ENCODE results near the gene OR52E5. TPM values are rescaled to one million over a fixed set of nuclear protein-coding genes. Genes with fewer than 3 reads are reported as not detected.

The OR52E5 gene
- total RNA-seq (2014; rRNA removed; shearing (Covaris generic)), result not detected in 2 replicates

GRCh38 chr11:5892908-5893307 is at the start of gene OR52E5:
TSS of gene OR52E5 (plus strand) at chr11:5893208. CDS start at chr11:5900777, 7,569 bp downstream.
- DNase-seq (ENCODE audit: low spot score), result no peak

- DNase-seq (ENCODE audit: low spot score), result no peak
Observed at GRCh38 chr11:5846701-5847100, 46.3 kb upstream of the OR52E5 start.

GRCh38 chr11:5847711-5848110 is 45.3 kb upstream of the OR52E5 start:
- no peak for DNase-seq (ENCODE audit: low spot score)

DNA sequence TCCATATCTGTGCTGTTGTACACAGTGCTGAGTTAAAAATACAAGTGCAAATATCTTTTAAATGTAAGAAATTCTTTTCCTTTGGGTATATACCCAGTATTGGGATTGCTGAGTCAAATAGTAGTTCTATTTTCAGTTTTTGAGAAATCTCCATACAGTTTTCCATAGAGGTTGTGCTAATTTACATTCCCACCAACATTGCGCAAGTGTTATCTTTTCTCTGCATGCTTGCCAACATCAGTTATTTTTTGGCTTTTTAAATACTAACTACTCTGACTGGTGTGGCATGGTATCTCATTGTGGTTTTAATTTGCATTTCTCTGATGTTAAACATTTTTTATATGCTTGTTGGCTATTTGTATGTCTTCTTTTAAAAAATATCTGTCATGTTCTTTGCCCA is 42.0 kb upstream of the OR52E5 start:
- no peak for DNase-seq (ENCODE audit: low spot score)

- DNase-seq (ENCODE audit: low spot score), result no peak
Observed at GRCh38 chr11:5857590-5857989, 35.4 kb upstream of the OR52E5 start, which contains the start of gene OR52E8. TSS of gene OR52E8 (minus strand) at chr11:5857690. CDS start at chr11:5857690, 0 bp downstream.

DNA sequence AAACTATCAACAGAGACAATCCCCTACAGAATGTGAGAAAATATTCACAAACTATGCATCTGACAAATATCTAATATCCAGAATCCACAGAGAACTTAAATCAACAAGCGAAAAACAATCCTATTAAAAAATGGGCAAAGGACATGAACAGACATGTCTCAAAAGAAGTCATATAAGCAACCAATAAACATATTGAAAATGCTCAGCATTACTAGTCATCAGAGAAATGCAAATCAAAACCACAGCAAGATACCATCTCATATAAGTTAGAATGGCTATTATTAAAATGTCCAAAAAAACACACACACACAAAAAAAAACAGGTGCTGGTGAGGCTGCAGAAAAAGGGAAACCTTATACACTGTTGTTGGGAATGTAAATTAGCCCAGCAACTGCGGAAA is 27.2 kb upstream of the OR52E5 start:
- no peak for DNase-seq (ENCODE audit: low spot score)

GRCh38 chr11:5878564-5878963 is 14.4 kb upstream of the OR52E5 start:
- DNase-seq (ENCODE audit: low spot score), result no peak

- DNase-seq (ENCODE audit: low spot score), result no peak
Observed at GRCh38 chr11:5880329-5880728, 12.7 kb upstream of the OR52E5 start, which contains the start of gene OR52E4. TSS of gene OR52E4 (plus strand) at chr11:5880629. CDS start at chr11:5884293, 3,664 bp downstream.

DNA sequence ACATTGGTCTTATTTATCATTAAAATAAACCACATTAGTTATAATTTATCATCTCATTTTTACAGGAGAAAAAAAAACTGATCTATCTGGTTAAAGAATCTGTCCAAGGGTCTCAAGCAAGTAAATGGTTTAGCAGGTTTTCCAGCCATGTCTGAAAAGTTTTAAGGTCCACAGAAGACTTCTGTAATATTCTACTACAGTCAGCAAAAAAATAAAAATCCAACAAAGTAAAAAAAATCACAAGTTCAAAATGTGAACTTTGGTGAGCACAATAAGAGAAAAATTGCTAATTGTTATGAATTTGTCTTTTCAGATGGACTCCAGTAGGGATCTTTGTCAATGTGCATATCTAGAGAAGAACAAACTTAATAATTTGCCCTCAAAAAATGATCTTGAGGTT is 11.3 kb upstream of the OR52E5 start:
- no peak for DNase-seq (ENCODE audit: low spot score)

DNA sequence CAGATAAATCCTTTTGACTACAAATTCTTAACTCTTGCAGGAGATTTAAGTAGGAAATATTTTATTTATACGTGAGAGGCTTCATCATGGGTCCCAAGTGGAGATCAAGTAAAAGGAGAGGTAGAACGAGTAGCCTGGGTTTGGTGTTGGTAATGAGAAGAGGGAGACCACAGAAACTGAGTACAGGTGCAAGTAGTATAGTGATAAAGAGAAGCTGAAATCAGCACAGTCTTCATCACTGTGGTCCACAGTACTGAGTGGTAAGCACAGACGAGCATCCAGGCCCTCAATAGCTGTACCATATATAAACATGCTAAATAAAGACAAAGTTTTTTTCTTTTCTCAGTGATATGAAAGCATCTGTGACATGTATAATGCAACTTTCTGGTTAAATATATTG is 5.8 kb upstream of the OR52E5 start:
- no peak for DNase-seq (ENCODE audit: low spot score)

DNA sequence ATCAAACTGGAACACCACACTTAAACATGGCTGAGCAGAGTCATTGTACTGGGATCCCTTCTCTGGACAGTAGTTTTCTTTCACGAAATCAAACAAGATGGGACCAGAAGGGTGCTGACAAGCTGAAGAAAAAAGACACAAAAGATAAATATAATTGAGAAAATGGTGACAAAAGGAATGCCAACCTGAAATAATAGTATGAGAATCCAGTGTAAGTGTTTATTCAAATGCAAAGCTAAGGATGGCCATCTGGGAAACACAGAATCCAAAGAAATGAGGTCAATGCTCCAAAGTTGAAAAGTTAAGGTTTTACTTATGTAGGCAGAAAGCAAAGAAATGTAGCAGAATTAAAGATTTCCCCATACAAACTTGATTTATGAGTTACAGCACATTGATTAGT is 5.3 kb upstream of the OR52E5 start:
- DNase-seq (ENCODE audit: low spot score), result no peak

DNA sequence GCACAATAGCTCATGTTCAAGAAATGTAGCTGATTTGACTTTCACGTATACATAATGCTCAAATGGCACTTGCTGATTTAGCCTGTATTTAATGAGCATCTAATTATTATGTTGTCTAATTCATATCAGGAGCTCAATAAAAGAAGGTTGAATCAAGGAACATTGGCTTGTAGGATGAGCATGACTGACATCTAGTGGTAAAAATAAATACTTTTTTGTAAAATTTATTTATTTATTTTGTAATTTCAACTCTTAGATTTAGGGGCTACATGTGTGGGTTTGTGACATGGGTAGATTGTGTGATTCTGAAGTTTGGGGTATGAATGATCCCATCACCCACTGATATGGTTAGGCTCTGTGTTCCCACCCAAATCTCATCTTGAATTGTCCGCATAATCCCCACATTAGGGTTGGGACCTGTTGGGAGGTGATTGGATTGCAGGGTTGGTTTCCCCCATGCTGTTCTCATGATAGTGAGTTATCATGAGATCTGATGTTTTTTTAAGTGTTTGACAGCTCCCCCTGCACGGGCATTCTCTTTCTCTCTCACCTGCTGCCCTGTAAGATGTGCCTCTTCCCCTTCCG is 1.7 kb upstream of the OR52E5 start:
- DNase-seq (ENCODE audit: low spot score), result peak; percentile 33

- DNase-seq (ENCODE audit: low spot score), result no peak
Observed at GRCh38 chr11:5899534-5899933, 6.5 kb downstream of the OR52E5 start.

DNA sequence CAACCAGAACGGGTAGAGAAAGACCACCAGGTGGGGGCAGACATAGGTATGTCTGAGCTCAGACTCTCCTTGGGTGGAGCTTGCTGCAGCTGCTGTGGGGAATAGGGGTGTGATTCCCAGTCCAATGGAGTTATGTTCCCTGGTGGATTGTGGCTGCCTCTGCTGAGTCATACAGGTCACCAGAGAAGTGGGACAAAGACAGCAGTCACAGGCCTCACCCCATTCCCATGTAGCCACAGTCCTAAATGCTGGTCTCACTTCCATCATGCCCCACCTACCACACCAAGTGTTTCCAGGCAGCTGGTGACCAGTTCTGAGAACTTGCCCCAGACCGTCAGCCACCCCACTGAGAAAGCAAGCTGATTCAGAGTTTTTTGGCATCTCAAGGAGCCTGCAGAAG is 17.5 kb downstream of the OR52E5 start:
- DNase-seq (ENCODE audit: low spot score), result peak; percentile 7

GRCh38 chr11:5922749-5923426 is 29.9 kb downstream of the OR52E5 start:
- DNase-seq (ENCODE audit: low spot score), result no peak

- DNase-seq (ENCODE audit: low spot score), result no peak
Observed at GRCh38 chr11:5923427-5923776, 30.4 kb downstream of the OR52E5 start.

- no peak for DNase-seq (ENCODE audit: low spot score)
Observed at GRCh38 chr11:5923794-5924193, 30.8 kb downstream of the OR52E5 start.

DNA sequence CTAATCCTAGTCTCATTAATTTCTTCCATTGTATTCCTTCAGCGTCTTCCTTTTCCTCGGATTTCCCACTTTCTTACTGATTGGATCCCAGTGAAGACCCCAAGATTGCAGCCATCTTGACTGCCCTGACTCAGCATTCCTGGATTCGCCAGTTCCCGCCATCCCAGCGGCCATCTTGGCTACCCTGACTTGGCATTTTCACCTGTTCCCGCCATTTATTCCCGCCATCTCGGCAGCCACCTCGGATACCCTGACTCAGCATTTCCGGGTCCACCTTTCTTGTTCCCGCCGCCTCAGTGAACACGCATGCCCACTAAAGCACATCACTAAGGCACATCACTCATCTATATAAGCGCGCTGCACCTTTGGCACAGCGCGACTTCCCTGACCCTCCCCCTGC is 35.3 kb downstream of the OR52E5 start:
- DNase-seq (ENCODE audit: low spot score), result no peak

DNA sequence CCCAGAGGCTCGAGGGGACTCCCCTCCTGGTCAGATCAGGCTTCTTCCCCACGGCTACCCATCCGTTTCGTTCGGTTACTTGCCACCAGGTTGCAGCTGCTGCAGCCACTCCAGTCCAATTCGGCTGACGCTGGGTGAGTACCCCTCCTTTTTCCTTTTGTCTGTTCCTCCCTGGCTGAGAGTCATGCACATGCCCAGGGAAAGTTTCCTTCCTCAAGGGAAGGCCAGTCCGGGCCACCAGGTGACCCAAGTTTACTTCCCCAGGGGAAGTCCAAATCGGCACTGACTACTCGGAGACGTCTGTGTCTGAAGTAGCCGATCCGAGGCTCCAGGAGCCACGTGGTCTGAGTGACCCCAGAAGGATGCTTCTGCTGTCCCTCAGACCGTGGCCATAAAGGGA is 35.8 kb downstream of the OR52E5 start:
- DNase-seq (ENCODE audit: low spot score), result no peak

- no peak for DNase-seq (ENCODE audit: low spot score)
Observed at GRCh38 chr11:5929571-5930368, 36.8 kb downstream of the OR52E5 start.

GRCh38 chr11:5930614-5931013 is 37.6 kb downstream of the OR52E5 start:
- DNase-seq (ENCODE audit: low spot score), result no peak

DNA sequence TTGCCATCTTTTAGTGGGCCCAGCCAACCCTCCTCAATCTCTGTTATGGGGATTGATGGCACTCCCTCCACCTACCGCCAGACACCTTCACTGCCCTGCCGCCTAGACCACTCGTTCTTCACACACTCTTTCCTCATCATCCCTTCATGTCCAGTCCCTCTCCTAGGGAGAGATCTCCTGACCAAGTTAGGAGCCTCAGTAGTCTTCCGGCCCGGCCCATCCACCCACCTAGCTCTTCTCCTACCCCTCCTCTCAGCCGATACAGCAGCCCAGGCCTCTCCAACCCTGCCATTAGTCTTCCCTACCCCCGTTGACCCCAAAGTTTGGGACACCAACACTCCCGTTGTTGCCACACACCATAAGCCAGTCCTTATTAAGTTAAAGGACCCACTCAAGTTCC is 38.1 kb downstream of the OR52E5 start:
- no peak for DNase-seq (ENCODE audit: low spot score)

GRCh38 chr11:5932671-5933070 is 39.7 kb downstream of the OR52E5 start:
- DNase-seq (ENCODE audit: low spot score), result no peak
